Upper lobe of right lung (tissue), 1 donor: Measurements from ENCODE around the gene ARX. TPM values are rescaled to one million over a fixed set of nuclear protein-coding genes. Genes with fewer than 3 reads are reported as not detected.

ENCODE experiments used
- ATAC-seq: fragments of 200-7000 bp; cut with Tn5 transposase; one replicate; pipeline ENCODE4 v1.9.1; 2020; ENCODE audit warnings: mild to moderate bottlenecking, moderate library complexity
- DNase-seq: peaks from one replicate; pipeline ENCODE4 v3.0.0-alpha.2; 2020
- H3K27ac ChIP-seq: fragments of 200-600 bp; one replicate; pipeline ENCODE4 v1.8.0; 2022
- H3K27me3 ChIP-seq: fragments of 200-600 bp; one replicate; pipeline ENCODE4 v1.8.0; 2022; ENCODE audit warnings: mild to moderate bottlenecking
- H3K36me3 ChIP-seq: fragments of 200-600 bp; one replicate; pipeline ENCODE4 v1.8.0; 2022
- H3K4me1 ChIP-seq: fragments of 200-600 bp; one replicate; pipeline ENCODE4 v1.8.0; 2022
- H3K4me3 ChIP-seq: fragments of 200-600 bp; one replicate; pipeline ENCODE4 v1.8.0; 2022; ENCODE audit warnings: mild to moderate bottlenecking
- H3K9me3 ChIP-seq: fragments of 200-600 bp; one replicate; pipeline ENCODE4 v1.8.0; 2022
- intact Hi-C: fragments of 100-400 bp; cut with DNase I; formaldehyde crosslinking; loops from one replicate; pipeline ENCODE4 v1.11.0; 2022
- total RNA-seq: library from RNA; stranded (reverse); fragmentation: NEBNext Ultra II Directional; extraction: Animal tissue kit (Norgen Biotek cat#: 25700); gene quantifications from one replicate; pipeline ENCODE4 v1.2.1, GENCODE V29; 2021
- TF ChIP-seq, protein P1 (sequence below): fragments of 200-600 bp; IDR thresholded peaks from one replicate; pipeline ENCODE4 v1.8.0; 2022; ENCODE audit warnings: antibody characterized with exemption
- donor health status: DM: no; HTN: yes; CAD: no; lungs with severe emphysema.

ARX gene
- total RNA-seq, 1 donor from 2014 or later: not detected

DNA sequence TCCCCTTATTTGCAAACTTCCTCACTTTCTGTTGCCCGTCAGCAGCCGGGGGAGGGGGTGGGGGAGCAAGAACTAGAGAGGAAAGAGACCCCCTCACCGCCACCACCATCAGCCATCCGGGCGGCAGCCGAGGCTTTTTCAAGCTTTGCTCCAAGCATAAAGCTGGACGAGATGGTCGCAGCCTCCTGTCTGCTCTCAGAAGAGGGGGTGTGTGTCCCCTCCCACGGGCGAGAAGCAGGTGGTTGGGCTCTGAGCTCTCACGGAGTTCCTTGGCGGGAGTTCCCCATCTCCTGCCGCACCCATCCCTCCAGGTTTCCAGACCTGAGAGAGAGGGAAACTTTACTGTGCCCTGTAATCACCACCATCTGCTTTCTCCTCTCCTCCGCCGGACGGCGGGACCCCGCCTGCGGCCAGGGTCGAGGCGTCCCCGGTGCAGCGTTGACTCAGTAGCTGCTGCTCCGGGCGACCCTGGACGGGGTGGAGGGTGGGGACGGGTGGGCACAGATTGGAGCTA is 4.7 kb upstream of the ARX start:
- intact Hi-C loops: no loop called here
- H3K27me3 ChIP-seq: peaks cover 78% of the 10 kb centered on the region
- no peak for ATAC-seq

DNA sequence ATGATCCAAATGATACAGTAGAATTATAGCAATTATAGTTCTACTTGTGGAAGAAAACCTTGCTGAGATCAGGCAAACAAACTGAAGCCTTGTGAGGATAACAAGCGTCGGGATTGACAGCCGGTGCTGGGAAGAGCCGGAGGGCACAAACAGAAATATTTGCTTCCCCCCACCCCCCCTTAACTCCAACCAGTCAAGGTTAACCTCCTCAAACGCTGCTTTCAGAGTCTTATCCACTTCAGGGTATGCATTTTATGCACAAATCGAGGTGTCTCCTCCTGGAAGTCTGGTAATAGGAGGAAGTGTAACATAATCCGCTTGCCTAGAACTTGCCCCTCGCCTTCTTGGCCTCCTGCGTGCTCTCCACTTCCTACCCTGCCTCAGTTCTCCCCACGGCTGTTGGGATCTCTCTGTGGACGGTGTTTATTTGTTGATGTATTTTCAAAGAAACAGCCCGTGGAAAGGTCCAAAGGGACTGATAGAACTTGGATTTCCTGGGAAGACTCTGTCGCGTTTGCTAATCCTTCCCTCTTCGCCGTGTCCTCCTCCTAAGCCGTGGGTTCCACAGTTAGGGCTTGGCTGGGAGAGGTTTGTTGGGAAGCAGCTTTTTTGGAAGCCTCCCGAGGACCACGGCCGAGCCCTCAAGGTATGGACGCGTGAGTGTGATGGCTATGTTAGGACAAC is 4.1 kb upstream of the ARX start:
- DNase-seq: no peak
- peaks cover 84% of the 10 kb centered on the region for H3K27me3 ChIP-seq
- ATAC-seq: no peak
- H3K4me1 ChIP-seq: no peaks in the 10 kb centered on the region
- H3K9me3 ChIP-seq: no peaks in the 10 kb centered on the region
- no peaks in the 10 kb centered on the region for H3K36me3 ChIP-seq
- TF ChIP-seq, protein P1, sequence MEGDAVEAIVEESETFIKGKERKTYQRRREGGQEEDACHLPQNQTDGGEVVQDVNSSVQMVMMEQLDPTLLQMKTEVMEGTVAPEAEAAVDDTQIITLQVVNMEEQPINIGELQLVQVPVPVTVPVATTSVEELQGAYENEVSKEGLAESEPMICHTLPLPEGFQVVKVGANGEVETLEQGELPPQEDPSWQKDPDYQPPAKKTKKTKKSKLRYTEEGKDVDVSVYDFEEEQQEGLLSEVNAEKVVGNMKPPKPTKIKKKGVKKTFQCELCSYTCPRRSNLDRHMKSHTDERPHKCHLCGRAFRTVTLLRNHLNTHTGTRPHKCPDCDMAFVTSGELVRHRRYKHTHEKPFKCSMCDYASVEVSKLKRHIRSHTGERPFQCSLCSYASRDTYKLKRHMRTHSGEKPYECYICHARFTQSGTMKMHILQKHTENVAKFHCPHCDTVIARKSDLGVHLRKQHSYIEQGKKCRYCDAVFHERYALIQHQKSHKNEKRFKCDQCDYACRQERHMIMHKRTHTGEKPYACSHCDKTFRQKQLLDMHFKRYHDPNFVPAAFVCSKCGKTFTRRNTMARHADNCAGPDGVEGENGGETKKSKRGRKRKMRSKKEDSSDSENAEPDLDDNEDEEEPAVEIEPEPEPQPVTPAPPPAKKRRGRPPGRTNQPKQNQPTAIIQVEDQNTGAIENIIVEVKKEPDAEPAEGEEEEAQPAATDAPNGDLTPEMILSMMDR: no peak
- intact Hi-C loops: no loop called here
- H3K27ac ChIP-seq: no peak overlapping the region
- no peak overlapping the region for H3K4me3 ChIP-seq

More for the DNA sequence above, 4.7 kb upstream of the ARX start:
- no peak overlapping the region for H3K4me3 ChIP-seq
- TF ChIP-seq, protein P1: no peak
- no peaks in the 10 kb centered on the region for H3K36me3 ChIP-seq
- H3K9me3 ChIP-seq: no peaks in the 10 kb centered on the region
- H3K4me1 ChIP-seq: no peaks in the 10 kb centered on the region
- no peak overlapping the region for H3K27ac ChIP-seq
- no peak for DNase-seq

DNA sequence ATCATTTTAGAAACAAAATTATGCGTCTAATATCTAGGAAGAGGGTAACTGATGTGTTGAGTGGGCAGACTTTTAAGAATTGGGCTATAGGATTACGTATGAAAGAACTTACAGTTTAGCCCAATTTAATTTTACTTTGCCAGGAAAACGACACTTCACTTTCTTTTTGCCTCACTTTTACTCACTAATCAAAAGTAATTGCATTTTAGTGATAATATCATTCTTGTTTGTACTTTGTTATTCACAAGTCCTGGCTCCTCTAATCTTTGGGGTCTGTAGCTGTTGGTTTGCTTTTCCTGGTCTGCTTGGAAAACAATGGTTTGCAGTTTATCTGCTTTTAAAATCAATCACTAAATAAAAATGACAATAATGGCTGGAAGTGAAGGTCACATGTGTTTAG is 2.9 kb upstream of the ARX start:
- intact Hi-C loops: no loop called here
- DNase-seq (no peak), ATAC-seq (no peak)
- Histone ChIP-seq H3K4me3 (no peak overlapping the region), H3K4me1 (no peaks in the 10 kb centered on the region), H3K27me3 (peaks cover 94% of the 10 kb centered on the region), H3K36me3 (no peaks in the 10 kb centered on the region), H3K9me3 (no peaks in the 10 kb centered on the region), H3K27ac (no peak overlapping the region)
- TF ChIP-seq, protein P1: no peak

DNA sequence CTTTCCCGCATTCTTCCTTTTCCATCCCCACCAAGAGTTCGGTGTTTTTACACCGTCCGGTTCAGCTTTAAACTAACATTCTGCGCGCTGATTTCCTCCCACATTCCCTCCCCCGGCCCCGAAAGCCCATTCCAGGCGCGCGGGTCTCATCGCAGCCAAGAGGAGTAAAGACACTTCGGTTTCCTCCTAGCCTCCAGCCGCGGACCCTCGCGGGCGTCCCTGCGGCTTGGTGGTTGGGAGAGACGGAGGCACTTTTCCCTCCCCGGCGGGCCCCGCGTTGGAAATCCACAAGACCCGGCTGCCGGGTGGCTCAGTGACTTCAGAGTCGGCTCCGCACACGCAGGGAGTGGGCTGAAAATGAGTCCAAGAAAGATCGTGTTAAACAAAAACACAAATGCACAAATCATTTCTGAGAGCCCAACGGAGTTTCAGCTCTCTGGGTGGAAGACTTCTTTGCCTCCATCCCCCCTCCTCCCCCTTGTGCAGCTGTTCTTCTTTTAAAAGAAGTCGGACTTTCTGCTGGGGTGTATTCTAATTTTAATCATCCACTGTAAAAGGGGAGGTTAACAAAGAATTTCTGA is 2.0 kb upstream of the ARX start:
- TF ChIP-seq, protein P1: no peak
- Histone ChIP-seq H3K9me3 (no peaks in the 10 kb centered on the region), H3K4me1 (peaks cover 2% of the 10 kb centered on the region), H3K4me3 (no peak overlapping the region), H3K36me3 (no peaks in the 10 kb centered on the region), H3K27ac (no peak overlapping the region), H3K27me3 (peaks cover 86% of the 10 kb centered on the region)
- no peak for DNase-seq
- ATAC-seq: no peak
- intact Hi-C loops: no loop called here

DNA sequence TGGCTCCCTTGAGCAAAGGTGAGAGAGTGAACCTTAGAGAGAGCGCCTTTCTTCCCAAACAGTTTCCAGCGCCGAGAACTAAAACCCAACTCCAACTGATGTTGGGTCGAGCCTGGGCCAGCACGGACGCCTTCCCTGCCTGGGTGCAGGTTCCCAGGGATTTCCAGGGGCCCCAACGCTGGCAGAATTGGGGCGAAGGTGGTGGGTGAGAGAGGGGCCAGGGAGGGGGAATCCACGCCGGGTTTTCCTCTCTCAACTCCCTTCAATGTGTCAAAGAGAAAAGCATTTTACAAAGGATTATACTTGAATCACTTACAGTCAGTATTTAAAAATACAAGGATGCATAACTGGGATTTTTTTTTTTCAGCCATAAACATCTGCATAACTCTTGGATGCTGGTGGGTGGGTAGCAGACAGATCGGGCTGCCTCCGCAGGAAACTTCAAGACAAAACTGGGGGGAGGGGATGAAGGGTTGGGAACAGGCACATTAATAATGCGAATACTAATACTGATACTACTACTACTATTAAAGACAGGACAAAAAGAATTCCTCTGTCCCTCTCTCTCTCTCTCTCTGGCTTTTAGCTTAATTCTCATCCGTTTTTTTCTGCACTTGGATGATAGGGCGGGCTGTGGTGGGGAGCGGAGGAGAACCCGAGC is 1.3 kb upstream of the ARX start:
- TF ChIP-seq, protein P1: no peak
- Histone ChIP-seq H3K9me3 (no peaks in the 10 kb centered on the region), H3K27ac (no peak overlapping the region), H3K27me3 (peaks cover 84% of the 10 kb centered on the region), H3K36me3 (no peaks in the 10 kb centered on the region), H3K4me1 (peaks cover 4% of the 10 kb centered on the region), H3K4me3 (no peak overlapping the region)
- ATAC-seq (no peak), DNase-seq (no peak)
- intact Hi-C loops: no loop called here
